GM18870 (cell line): ENCODE measurements around the gene ARL15.
"Not testable (repeated sequence)": the region's sequence is repeated elsewhere in the genome, so short reads cannot be mapped to it uniquely, and the experiment has no call there.

Experiments used
- ATAC-seq: cut with Tn5 transposase; IDR thresholded peaks from one replicate; pipeline ENCODE4 v1.9.1; 2021; ENCODE audit warnings: moderate library complexity; ENCODE audit not compliant: unreplicated experiment

Gene ARL15

DNA sequence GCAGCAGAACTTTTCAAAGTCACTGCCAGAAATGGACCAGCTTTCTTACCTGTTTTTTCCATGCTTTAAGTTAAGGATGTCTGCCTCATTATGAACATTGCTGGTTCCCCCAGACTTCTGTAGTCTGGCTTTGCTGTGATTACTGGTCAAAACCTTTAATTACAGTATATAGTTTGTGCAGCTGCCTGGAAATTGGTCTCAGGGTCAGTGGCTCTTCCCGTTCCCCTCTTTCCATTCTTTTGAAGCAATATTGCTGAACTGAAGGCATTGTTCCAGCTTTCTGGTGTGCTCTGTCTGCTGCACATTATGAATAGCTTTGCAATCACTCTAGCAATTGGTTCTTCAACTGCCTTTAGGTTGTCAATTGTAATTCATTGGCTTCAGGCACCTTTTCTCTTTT lies 206.5 kb downstream of the ARL15 start:
- ATAC-seq = no peak

DNA sequence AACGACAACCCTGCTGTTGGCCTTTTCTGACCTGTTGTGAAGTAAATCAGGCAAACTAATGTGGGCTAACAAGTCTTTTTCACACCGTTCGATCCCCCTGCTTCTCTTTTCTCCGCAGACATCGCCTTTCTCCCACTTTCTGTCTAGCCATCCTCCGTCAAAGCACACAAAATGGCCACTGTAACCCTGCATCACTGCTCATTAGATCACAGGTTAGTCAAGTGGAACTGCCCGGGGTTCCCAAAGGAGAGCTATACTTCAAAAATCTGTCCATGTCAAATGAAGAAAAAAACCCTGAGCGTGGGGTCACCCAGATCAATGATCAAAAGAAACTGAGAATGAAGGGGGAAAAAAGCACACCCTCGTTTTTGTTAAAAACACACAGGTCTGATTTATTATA lies 212.1 kb downstream of the ARL15 start:
- ATAC-seq = no peak

DNA sequence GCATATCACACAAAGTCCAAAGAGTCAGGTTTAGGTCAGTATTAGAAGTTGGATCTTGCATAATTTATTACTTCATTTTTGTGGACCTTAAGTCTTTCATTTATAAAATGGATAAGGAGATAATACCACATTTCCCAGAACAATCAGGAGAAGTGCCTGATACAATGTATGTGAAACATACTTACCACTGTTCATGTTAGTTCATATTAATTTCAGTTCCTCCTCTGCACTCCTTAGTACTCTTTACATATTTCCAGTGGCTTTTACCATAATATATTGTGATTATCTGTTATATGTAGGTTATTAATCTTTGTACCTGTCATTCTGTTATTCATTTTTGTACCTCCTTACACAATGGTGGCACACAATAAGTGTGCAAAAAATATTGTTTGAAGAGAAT lies 214.4 kb downstream of the ARL15 start:
- ATAC-seq = no peak

DNA sequence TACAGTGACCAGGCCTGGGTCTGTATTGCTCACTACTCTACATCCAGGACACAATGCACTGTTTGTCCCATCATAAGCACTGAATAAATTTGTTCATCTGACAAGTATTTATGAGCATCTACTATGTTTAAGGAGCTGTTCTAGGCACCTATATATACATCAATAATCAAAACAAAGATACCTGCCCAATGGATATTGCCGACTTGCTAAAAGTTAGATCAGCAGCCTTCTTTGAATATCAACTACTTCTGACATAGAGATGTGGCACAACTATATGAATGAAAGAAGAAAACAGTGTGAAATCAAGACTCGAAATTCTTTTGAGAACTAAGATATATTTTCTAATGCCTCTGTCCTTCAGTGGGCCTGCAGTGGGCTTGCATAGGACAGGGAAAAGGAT lies 215.7 kb downstream of the ARL15 start:
- ATAC-seq = no peak

DNA sequence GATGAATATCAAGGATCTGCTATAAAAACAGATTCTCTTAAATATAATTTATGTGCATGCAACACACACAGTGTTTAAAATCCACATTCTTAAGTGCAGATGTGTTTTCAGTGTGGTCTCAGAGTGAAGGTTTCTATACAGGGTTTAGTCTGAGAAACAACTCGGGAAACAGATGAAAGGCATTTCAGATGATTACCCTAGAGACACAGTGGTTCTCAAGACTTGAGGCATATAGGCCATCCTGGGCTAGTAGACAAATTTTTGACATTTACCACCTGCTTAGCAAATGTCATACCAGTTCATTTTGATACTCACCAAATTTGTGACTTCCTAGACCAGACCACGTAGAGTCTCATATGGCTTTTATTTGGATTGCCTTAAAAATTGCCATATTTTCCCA lies 216.5 kb downstream of the ARL15 start:
- ATAC-seq = no peak

DNA sequence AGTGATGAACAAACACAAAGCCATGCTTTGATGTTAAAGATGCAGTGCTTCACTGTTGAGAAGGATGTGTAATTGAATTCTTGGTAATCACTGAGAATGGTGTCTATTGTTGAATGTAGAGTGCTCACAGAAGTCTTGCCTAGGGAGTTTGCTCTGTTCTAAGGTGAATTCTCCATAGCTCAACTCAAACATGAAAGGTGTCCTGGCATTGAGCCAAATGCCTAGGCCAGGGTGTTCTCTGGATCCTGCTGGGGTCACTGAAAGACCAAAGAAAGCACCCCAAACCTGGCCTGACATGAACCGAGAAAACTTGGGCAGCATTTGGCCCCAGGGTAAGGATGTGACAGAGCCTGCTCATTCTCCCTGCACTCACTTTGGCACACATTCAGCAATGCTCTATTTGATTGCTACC lies 217.3 kb downstream of the ARL15 start:
- ATAC-seq = no peak

DNA sequence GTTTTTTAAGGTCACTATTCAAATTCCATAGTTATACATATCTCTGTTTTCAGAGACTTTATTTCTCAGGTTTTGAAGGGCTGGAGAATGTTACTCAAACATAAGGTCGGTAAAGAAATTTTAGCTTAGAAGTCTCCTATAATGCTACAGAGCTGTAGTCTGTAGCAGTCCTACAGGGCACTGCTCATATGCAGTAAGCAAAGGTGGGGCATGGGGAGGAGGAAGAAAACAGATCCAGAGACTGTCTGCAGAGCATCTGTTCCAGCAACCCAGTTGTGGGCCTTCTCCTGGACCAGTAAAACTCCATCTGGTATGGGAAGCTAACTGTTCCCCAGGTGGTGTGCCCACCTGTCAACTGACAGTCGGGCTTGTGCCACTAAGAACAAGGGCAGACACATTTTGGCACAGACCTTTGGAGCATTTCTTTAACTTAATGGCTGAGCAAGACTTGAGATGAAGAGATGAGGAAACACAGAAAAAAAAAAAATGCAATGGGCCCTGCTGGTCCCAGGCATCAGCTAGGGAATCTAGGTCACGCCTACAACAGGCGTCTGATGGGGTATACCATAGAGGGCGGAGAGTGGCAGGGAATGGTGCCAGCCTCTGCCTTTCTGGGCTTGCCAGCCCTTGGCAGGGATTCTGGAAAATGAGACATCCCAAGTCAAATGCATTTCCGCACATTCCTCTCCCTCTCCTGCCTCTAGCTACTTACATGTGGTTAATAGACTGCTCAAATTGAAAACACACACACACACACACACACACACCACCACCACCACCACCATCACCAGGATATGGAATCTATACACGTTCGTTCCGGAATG lies 218.9 kb downstream of the ARL15 start:
- ATAC-seq = no peak

DNA sequence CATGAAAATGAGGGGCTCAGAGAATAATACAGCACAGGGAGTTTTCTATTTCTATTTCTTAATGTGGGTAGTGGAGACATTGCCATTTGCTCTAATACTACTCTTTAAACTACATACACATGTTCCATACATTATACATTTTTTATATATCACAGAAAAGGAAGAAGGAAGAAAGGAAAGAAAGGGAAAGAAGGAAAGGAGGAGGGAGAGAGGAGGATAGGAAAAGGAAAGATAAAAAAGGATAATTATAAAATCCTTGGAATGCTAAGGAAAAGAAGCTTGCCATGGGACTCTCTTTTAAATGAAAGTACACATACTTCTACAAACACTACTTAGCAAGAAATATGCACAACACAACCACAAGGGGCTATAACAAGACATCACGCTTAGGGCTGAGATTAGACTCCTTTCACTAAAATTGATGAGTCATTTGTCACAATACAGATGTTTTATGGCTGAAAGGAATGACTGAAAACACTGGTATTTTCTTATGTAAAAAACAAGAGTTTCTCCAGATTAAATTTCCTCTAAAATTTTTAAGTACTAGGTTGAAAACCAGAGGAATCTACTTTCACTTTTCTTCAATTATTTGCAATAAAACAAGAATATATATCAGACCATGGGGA lies 219.8 kb downstream of the ARL15 start:
- ATAC-seq = no peak

DNA sequence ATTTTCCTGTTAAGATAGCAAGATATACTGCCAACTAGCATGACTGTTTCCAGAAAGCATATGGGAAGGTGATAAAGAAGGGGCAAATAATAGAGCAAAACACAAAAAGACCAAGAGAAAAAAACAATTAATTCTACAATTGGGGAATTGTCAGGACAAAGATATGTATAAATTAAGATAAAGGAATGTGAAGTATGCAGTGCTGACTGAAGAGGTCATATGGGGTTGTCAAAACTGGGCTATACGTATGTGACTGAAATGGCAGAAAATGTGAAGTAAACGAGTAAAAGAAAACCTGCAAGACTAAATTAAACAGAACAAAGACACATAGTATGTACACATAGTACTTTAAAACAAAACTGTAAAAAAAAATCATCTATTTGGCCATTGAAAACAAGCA lies 222.3 kb downstream of the ARL15 start:
- ATAC-seq = no peak

DNA sequence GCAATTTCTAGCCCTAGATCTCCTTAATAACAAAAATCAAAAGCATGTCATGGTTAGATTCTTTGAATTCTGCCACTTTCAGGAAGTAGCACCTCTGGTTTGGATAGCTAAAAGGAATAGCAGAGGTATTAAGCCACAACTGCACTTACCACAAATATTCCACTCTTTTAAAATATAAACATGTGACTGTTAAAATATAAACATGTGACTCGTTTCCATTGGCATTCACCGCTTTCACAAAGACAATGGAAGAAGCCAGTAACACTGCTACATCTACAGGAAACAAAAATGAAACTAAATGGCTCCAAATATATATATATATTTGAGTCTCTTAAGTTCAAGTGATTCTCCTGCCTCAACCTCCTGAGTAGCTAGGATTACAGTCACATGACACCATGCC lies 222.9 kb downstream of the ARL15 start:
- no peak for ATAC-seq

DNA sequence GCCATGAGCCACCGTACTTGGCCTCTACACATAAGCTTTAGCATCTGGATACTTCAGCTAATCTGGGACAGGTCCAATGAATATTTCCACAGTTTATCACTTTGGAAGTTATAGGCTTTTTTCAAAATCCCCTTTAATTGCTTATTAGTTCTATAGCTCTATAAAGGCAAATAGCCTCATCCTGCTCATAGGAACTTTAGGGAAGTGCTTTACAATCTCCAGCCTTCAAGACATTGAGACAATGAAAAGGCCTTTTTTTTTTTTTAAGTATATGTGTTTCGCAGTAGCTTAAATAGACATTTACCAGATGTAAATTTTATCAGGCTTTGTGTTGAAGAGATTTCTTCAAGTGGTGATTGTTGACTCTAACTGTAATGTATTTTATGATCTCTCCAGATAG lies 224.2 kb downstream of the ARL15 start:
- no peak for ATAC-seq

DNA sequence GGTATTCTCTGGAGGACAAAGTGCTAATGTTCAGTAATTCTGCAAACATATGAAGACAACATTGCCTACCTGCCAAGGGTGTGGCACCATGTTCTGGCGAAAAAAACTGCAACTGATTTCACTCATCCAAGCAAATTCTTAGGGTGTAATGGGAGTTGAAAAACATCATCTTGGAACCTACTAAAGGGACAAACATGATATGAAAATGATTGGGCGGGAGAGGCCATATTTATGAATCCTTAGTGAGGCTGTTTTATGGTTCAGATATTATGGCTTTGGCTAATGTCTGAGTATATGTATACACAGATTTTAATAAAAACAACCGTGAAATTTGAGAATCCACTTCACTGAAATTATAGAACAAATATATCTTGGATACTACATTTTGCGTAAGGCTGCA lies 225.7 kb downstream of the ARL15 start:
- ATAC-seq = no peak

DNA sequence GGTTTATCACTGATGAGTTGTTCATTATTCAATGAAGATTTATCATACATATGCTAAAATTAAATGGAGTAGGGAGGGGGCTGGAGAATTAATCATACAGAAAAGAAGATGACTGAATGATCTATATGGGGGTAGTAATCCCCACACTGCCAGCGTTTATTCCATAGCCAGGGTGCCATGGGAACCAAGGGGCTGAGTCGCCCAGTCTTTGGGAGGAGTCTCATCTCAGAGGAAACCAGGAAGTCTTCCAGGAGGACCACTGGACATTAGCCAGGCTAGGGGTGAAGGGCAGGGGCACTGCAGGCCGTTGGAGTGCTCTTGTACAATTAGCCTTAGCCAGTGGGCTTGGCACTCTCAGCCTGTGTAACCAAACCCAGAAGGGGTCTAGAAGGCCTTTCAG lies 226.5 kb downstream of the ARL15 start:
- no peak for ATAC-seq

DNA sequence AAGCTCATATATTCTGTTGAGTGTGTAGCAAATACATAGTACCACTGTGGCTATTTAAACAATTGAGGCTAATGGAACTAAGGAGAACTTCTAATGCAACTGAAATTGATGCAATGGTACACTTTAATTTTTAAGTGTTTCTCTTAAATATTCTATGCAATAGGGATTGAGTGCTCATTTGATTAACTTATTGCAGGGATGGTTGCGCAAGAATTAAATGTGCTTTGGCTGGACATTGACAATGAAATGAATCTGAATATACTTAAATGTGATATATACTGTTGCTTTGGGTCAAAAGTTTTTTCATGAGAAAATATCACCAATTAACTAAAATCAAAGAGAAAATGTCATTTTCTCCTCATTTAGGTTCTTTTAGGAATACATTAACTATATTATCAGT lies 227.1 kb downstream of the ARL15 start:
- ATAC-seq = no peak

DNA sequence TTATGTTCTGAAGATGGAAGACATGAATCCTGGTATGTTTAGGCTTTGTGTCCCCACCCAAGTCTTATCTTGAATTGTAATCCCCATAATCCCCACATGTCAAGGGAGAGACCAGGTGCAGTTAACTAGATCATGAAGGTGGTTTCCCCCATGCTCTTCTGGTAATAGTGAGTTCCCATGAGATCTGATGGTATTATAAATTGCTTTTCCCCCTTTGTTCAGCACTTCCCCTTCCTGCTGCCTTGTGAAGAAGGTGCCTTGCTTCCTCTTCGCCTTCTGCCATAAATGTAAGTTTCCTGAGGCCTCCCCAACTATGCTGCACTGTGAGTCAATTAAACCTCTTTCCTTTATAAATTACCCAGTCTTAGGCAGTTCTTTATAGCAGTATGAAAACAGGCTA lies 229.0 kb downstream of the ARL15 start:
- no peak for ATAC-seq

DNA sequence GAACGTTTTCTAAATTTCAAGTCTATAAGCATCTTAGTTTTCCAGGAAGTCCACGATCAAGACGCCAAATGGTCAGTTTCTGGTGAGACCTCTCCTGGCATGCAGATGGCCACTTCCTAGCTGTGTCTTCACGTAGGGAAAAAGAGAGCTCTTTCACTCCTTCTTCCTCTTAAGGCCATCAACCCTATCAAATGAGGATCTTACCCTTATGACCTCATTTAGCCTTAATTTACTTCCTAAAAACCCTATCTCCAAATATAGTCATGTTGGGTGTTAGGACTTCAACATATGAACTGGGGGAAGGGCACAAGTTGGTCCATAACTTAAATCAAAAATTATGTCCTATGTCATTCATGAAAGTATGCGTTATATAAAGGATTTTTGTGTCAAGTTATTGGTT lies 229.5 kb downstream of the ARL15 start:
- no peak for ATAC-seq

DNA sequence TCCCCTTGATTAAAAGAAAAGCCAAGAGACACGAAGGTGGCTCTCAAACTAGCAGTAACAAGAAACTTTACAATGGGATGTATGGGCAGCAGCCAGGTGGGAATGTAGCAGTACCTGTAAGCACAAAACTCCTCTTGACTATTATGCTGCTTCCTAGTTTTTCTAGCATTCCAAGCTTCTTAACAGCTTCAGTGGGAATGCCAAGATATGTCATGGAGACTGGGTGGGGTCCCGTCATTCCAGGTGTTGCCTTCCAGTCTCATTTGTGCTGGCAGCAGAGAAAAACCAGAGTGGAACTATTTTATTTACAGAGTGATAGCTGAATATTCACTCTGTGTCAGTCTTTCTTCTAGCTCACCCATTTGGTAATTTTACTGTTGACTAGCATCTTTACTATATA lies 236.6 kb downstream of the ARL15 start:
- no peak for ATAC-seq

DNA sequence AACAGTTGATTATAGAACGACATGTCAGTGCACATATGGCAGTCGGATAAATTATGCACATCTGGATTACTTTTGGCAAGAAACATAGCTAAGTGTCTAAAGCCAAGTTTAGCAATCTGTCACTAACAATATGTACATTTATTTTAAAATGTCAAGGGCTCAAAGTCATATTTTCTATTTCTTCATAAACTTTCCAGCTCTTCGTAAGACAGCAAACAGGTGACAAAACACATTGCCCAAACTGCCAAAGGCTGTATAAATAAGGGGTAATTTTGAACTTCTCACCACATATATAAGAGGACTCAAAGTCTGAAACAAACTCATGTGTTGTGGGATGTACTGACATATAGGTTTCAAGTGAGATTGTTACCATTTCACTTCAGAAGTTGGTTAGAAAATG lies 237.2 kb downstream of the ARL15 start:
- no peak for ATAC-seq

DNA sequence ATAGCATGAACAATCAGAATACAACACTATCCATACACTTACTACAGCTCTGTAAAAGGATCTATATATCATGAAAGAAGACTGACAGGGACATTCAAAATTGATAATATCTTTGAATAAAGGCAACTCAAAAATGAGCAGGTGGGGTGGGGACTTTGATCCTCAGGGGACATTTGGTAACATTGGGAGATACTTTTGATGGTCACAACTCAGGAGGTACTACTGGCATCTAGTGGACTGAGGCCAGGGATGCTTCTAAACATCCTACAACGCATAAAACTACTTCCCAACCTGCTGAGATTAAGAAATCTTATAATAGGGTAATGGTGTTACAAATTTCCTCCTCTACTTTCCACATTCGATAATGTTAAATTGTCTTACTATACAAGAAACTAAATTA lies 243.9 kb downstream of the ARL15 start:
- no peak for ATAC-seq

DNA sequence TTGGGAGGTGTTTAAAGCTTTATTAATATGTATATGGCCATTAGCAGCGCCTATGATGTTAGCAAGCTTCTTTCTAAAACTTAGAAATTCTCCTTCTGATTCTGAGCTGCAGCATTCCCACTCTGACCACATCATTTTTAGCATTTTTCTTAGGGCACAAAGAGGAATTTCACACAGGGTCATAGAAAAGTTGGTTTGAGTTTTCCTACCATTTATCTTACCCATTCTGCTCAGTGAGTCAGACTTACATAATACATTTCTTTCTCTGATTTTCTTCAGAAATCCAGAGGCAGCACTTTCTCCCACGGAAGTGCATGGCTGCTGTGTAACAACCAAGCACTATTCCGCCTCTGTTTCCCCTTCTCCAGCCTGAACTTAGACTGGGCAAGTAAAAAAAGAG lies 246.6 kb downstream of the ARL15 start:
- ATAC-seq = no peak

DNA sequence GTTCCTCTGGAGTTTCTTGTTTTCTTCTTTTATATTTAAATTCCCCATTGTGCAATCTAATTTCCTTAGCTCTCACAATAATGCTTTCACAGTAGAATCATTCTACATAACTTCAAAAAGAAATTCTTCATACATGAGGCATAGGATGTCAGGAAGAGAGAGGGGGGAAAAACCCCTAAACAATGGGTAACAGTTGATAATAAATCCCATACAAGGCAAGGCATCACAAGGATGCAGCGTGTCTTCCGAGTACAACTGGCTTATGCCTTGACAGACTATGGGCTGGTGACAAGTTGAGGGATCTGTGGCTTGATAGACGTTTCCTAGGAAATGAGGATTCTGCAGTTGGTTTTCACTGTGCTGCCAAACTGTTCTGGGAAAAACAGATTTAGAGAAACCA lies 247.4 kb downstream of the ARL15 start:
- no peak for ATAC-seq

DNA sequence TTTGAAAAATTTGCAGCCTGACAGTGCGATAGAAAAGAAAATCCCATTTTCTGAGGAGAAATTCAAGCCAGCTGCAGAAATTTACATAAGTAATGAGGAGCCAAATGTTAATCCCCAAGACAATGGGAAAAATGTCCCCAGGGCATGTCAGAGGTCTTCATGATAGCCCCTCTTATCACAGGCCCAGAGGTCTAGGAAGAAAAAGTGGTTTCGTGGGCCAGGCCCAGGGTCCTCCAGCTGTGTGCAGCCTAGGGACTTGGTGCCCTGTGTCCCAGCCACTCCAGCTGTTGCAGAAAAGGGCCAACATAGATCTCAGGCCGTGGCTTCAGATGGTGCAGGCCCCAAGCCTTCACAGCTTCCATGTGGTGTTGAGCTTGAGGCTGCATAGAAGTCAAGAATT lies 249.5 kb downstream of the ARL15 start:
- not testable (repeated sequence) for ATAC-seq

DNA sequence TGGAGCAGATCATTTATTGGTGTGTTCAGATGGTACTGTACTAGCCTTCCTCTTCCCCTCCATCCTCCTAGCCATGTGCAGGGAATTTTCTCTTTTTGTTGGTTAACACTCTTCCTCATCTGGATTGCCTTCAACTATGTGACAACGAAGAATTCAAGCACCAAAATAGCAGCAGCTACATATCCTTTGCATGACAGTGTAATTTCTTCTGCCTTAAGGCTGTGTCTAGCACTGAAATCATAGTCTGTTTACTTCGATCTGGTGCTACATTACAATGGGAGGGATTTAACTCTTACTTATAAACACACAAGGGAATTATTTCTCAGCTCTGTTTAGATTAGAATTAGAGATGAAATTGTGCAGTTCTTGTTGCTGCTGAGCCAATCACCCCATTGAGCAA lies 260.4 kb downstream of the ARL15 start:
- no peak for ATAC-seq
